Endothelial cell of umbilical vein (primary cell): ENCODE results near the gene DISP2. TPM values are rescaled to one million over a fixed set of nuclear protein-coding genes. Genes with fewer than 3 reads are reported as not detected.

ENCODE experiments used
- BruUV-seq: library from RNA; stranded (reverse); fragments of 400-500 nt; replicated peaks from 2 replicates; lab custom pipeline; 2021; lab: Mats Ljungman, UMichigan
- CTCF ChIA-PET: fragments of 300-600, 350-600 bp; sonication (Branson Sonifier 250); formaldehyde crosslinking; loops from one replicate; lab custom pipeline; 2021; ENCODE audit warnings: antibody characterized with exemption, inconsistent platforms; lab: Charles Lee
- POLR2A ChIA-PET: fragments of 300-600, 350-600 bp; sonication (Branson Sonifier 250); formaldehyde crosslinking; loops from one replicate; lab custom pipeline; 2021; ENCODE audit warnings: antibody characterized with exemption, inconsistent platforms; lab: Charles Lee
- DNase-seq: peaks from one replicate; pipeline ENCODE4 v3.0.0-alpha.2; 2011; ENCODE audit warnings: low read depth, low spot score
- FAIRE-seq: peaks from 2 replicates; lab custom pipeline; 2011; peaks lifted over from hg19 to GRCh38; lab: Jason Lieb, UNC
- H2AFZ ChIP-seq: 2 replicates; pipeline ENCODE4 v1.6.0; 2012; ENCODE audit warnings: low read depth, low read length, control low read depth, inconsistent platforms
- H3K27ac ChIP-seq: 2 replicates; pipeline ENCODE4 v1.5.1; 2011; ENCODE audit warnings: low read depth, mild to moderate bottlenecking, control low read depth, low read length, moderate library complexity; ENCODE audit not compliant: insufficient read depth
- H3K27me3 ChIP-seq, 2 experiments: 2 replicates each; pipeline versions ENCODE4 v1.6.0 to v1.6.1; 2011; ENCODE audit warnings: low read length in 2 of 2, mixed read lengths in 1 of 2; ENCODE audit not compliant: control insufficient read depth in 2 of 2, insufficient read depth in 2 of 2
- H3K36me3 ChIP-seq, 2 experiments: 2 replicates in 1 of 2; 3 replicates in 1 of 2; pipeline ENCODE4 v1.5.1; 2011; ENCODE audit warnings: low read length in 2 of 2, mild to moderate bottlenecking in 1 of 2, moderate library complexity in 1 of 2; ENCODE audit not compliant: control insufficient read depth in 2 of 2, insufficient read depth in 2 of 2; ENCODE audit errors: extremely low read depth in 1 of 2
- H3K4me1 ChIP-seq: 3 replicates; pipeline ENCODE4 v1.5.1; 2011; ENCODE audit warnings: mild to moderate bottlenecking, low read length; ENCODE audit not compliant: control insufficient read depth, insufficient read depth; ENCODE audit errors: extremely low read depth
- H3K4me2 ChIP-seq: 2 replicates; pipeline ENCODE4 v1.6.1; 2011; ENCODE audit warnings: low read length, control low read depth, mixed read lengths; ENCODE audit not compliant: insufficient read depth
- H3K4me3 ChIP-seq, 3 experiments: fragments of 200-600 bp in 1 of 3; sonication (generic), shearing (Covaris generic) in 1 of 3; replicated peaks in 1 of 3; 2 replicates each; pipeline ENCODE4 v1.5.1; 2011 to 2016; ENCODE audit warnings: control low read depth in 3 of 3, low read length in 3 of 3, mild to moderate bottlenecking in 2 of 3, inconsistent platforms in 1 of 3, low read depth in 1 of 3, moderate library complexity in 1 of 3; ENCODE audit not compliant: insufficient read depth in 1 of 3
- H3K79me2 ChIP-seq: 2 replicates; pipeline ENCODE4 v1.6.0; 2012; ENCODE audit warnings: low read length, inconsistent platforms; ENCODE audit not compliant: control insufficient read depth, insufficient read depth
- H3K9ac ChIP-seq: replicated peaks from 2 replicates; pipeline ENCODE3; 2011; ENCODE audit warnings: low read length, control low read depth; ENCODE audit not compliant: insufficient read depth; ENCODE audit errors: extremely low read depth
- H3K9me1 ChIP-seq: replicated peaks from 3 replicates; pipeline ENCODE4 v1.6.0; 2011; ENCODE audit warnings: mild to moderate bottlenecking, low read length; ENCODE audit not compliant: control insufficient read depth, insufficient read depth; ENCODE audit errors: extremely low read depth
- H3K9me3 ChIP-seq: replicated peaks from 2 replicates; pipeline ENCODE4 v1.5.1; 2012; ENCODE audit warnings: low read length, inconsistent platforms; ENCODE audit not compliant: control insufficient read depth, insufficient read depth
- H4K20me1 ChIP-seq: replicated peaks from 2 replicates; pipeline ENCODE3; 2011; ENCODE audit warnings: mild to moderate bottlenecking, low read length; ENCODE audit not compliant: control insufficient read depth, insufficient read depth; ENCODE audit errors: extremely low read depth
- EZH2 ChIP-seq: IDR thresholded peaks from 2 replicates; pipeline ENCODE4 v1.6.1; 2012; ENCODE audit warnings: borderline replicate concordance, low read depth, mild to moderate bottlenecking, moderate library complexity, low read length, inconsistent platforms; ENCODE audit not compliant: severe bottlenecking
- FOS ChIP-seq: IDR thresholded peaks from 2 replicates; pipeline ENCODE4 v1.6.1; 2011; ENCODE audit warnings: mild to moderate bottlenecking, low read length, moderate library complexity, borderline replicate concordance; ENCODE audit not compliant: insufficient read depth
- GATA2 ChIP-seq: IDR thresholded peaks from 2 replicates; pipeline ENCODE4 v1.7.0; 2011; ENCODE audit warnings: low read depth, mild to moderate bottlenecking, moderate library complexity, mixed read lengths, low read length; ENCODE audit not compliant: insufficient read length, insufficient read depth
- JUN ChIP-seq: IDR thresholded peaks from 2 replicates; pipeline ENCODE4 v1.6.1; 2011; ENCODE audit warnings: borderline replicate concordance, low read depth; ENCODE audit not compliant: insufficient read length, insufficient read depth
- MYC ChIP-seq: IDR thresholded peaks from one replicate; pipeline ENCODE4 v1.6.1; 2011; ENCODE audit warnings: mild to moderate bottlenecking, low read depth, low read length
- POLR2A ChIP-seq: IDR thresholded peaks from 2 replicates; pipeline ENCODE4 v1.6.1; 2012; ENCODE audit warnings: low read depth, mild to moderate bottlenecking, control low read depth, low read length
- POLR2AphosphoS5 ChIP-seq: IDR thresholded peaks from 2 replicates; pipeline ENCODE4 v1.6.1; 2012; ENCODE audit warnings: low read depth, mild to moderate bottlenecking, control low read depth, low read length, moderate library complexity; ENCODE audit not compliant: insufficient read depth
- dilution Hi-C: fragments of 300-500 bp; cut with MboI; formaldehyde crosslinking; loops from one replicate; pipeline ENCODE4 v1.15.0; 2019; ENCODE audit warnings: low sequenced_read_pairs; ENCODE audit not compliant: extremely low pct_ligation_motif_present
- intact Hi-C: fragments of 100-400 bp; cut with micrococcal nuclease; formaldehyde crosslinking; loops from one replicate; pipeline ENCODE4 v1.10.0; 2022
- polyA plus RNA-seq, 4 experiments: library from polyadenylated mRNA; depleted of rRNA in 3 of 4; stranded (reverse) in 3 of 4; unstranded in 1 of 4; fragments of >200 nt; gene quantifications; 2 replicates each; pipeline versions ENCODE4 v1.2.1 to v1.2.3, GENCODE V29; 2011 to 2012; ENCODE audit warnings: missing spikeins in 1 of 4
- total RNA-seq: library from RNA; stranded (reverse); gene quantifications from 2 replicates; pipeline ENCODE4 v1.2.3, GENCODE V29; 2021
- TF ChIP-seq, protein P1 (sequence below), 2 donors: IDR thresholded peaks; 1 replicate in 1 of 2; 2 replicates in 1 of 2; pipeline ENCODE4 v1.5.1; 2011; ENCODE audit warnings: low read length in 2 of 2, mild to moderate bottlenecking in 2 of 2, moderate library complexity in 2 of 2, control low read depth in 1 of 2, inconsistent platforms in 1 of 2, low read depth in 1 of 2; ENCODE audit not compliant: insufficient read depth in 1 of 2; ENCODE audit errors: extremely low read depth in 1 of 2
- TF ChIP-seq, protein P2 (sequence below): IDR thresholded peaks from 2 replicates; pipeline ENCODE4 v1.6.1; 2011; ENCODE audit not compliant: insufficient read depth, insufficient read length

Gene DISP2
- total and polyA plus RNA-seq, 2 donors (not counting 3 experiments of a cell fraction or from before 2014, with no cell fraction given) = 0.10 to 1.2 TPM

DNA sequence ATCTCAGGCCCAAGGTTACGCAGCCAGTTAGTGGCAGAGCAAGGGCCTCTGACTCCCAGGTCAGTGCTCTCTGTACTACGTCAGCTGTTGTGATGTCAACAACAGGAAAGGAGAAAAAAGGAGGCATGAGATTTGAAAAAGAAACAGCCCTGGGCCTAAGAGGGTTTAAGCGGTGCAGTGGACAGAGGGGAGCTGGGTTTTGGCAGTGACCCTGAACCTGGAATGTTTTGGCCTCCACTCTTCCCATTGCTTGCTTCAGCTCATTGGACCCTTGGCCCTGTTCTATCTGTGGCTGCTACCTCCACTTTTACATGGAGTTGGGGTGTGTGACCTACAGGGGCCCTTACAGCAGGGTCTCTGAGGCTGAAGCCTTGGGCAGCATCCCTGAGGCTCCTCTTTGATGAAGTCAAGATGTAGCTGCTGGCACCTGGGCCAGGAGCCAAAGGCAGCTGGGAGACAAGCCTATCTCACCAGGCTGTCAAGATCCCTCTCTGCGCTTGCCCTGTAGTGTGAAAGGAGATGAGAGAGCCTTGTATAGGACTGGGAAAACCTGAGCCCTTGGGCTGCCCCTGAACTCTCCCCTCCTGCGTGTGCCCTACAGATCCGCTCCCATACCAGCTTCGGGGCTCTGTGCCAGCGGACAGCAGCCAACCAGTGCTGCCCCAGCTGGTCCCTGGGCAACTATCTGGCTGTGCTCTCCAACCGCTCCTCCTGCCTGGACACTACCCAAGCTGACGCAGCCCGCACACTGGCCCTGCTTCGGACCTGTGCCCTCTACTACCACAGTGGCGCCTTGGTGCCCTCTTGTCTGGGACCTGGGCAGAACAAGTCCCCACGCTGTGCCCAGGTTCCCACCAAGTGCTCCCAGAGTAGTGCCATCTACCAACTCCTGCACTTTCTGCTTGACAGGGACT, 8.7 kb downstream of the DISP2 start:
- TF ChIP-seq, protein P1, sequence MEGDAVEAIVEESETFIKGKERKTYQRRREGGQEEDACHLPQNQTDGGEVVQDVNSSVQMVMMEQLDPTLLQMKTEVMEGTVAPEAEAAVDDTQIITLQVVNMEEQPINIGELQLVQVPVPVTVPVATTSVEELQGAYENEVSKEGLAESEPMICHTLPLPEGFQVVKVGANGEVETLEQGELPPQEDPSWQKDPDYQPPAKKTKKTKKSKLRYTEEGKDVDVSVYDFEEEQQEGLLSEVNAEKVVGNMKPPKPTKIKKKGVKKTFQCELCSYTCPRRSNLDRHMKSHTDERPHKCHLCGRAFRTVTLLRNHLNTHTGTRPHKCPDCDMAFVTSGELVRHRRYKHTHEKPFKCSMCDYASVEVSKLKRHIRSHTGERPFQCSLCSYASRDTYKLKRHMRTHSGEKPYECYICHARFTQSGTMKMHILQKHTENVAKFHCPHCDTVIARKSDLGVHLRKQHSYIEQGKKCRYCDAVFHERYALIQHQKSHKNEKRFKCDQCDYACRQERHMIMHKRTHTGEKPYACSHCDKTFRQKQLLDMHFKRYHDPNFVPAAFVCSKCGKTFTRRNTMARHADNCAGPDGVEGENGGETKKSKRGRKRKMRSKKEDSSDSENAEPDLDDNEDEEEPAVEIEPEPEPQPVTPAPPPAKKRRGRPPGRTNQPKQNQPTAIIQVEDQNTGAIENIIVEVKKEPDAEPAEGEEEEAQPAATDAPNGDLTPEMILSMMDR (IDR thresholded peaks at IDR 0.05; ENCODE audit: extremely low read depth in 1 of 2, insufficient read depth in 1 of 2, low read depth in 1 of 2, low read length in 2 of 2) = no peak
- TF ChIP-seq MYC (no peak), POLR2A (no peak), POLR2AphosphoS5 (no peak), JUN (no peak), GATA2 (no peak), FOS (no peak), EZH2 (no peak)
- TF ChIP-seq, protein P2, sequence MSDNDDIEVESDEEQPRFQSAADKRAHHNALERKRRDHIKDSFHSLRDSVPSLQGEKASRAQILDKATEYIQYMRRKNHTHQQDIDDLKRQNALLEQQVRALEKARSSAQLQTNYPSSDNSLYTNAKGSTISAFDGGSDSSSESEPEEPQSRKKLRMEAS = no peak
- intact Hi-C loops (loop anchor here (5.0 kb wide), 2 partner anchors 41 to 141 kb away; partner anchors contain the start of gene IVD), dilution Hi-C loops (no loop called here)
- DNase-seq = no peak
- Histone ChIP-seq H4K20me1 (no peaks in the 10 kb centered on the region), H3K9me3 (no peaks in the 10 kb centered on the region), H3K4me1 (peaks cover 3% of the 10 kb centered on the region), H2AFZ (no peak overlapping the region), H3K27ac (no peak overlapping the region), H3K9ac (no peak overlapping the region), H3K27me3 (peaks cover 0 to 3% of the 10 kb centered on the region in 2 experiments), H3K79me2 (no peaks in the 10 kb centered on the region), H3K9me1 (no peaks in the 10 kb centered on the region), H3K4me3 (no peak overlapping the region), H3K36me3 (no peaks in the 10 kb centered on the region), H3K4me2 (no peak overlapping the region)
- no peak for FAIRE-seq
- CTCF ChIA-PET = interaction anchor here (0.6 to 9.4 kb wide), 9 partner anchors 11 to 88 kb away, joined by 3 to 60 read pairs (median 8); partner anchors contain the start of gene CCDC9B
- POLR2A ChIA-PET = interaction anchor here (0.5 to 0.6 kb wide), 2 partner anchors 10 to 50 kb away, joined by 3 to 6 read pairs; no protein-coding TSS in a partner anchor
- no TSS peak for BruUV-seq
